Stimulated activated CD4-positive, alpha-beta T cell treated with anti-CD3 and anti-CD28 coated beads, Interleukin-15, amount 100 ng/mL, for 48 hours (primary cell): Measurements from ENCODE around the gene ENDOU.
A peak's percentile ranks its signal among the peaks of the same experiment; 100 is the strongest.

Experiments used
- DNase-seq, 2 donors: peaks; one replicate each; pipeline ENCODE4 v3.0.0-alpha.2; 2020; ENCODE audit warnings: low read depth in 2 of 2

The ENDOU gene

DNA sequence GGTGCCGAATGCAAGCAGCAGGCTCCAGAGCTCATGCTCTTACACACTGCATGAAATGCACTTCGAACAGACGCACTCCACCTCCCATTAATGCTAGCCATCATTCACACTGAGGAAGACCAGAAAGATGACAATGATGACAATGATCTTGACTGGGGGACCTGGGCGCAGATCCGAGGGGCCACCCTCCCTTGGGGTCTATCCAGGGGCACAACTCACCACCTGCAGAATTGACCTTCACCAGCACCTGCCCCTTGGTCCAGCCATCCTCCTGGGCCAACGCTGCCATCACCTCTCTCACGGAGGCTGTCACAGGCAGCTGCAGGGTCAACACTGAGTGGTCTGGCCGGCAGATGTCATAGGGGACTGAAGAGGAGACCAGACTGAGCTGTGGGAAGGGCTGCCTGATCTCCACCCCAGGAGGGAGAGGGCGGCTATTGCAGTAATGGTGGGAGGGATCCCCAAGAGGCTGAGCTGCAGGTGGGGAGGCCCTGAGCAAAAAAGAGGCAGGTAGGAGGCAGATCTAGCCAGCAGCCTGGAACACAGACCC lies 18.1 kb upstream of the ENDOU start:
- DNase-seq: no peak

DNA sequence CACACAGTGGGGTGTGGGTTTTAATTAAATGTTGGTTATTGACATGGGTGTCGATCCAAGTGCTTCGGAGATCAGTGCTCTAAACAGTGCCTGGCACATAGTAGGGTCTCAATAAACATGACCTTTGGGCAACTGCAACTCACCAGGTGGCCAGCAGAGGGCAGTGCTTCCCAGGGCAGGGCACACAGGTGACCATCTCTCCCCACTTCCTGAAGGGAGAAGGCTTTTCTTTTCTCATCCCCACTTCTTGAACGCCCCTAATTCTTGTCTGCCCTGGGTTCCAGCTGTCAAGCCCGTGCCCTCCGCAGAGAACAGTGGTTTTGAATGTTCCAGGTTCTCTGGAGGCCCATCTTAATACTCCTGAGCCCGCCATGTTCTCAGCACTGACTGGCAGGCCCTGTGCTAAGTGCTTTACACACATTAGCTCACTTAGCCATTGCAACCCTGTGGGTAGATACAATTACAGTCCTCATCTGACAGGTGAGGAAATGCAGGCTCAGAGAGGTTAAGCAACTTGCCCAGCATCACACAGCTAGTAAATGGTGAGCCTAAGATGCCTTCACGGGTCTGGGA lies 17.0 kb upstream of the ENDOU start:
- peak; percentile 40 to 72 for DNase-seq

DNA sequence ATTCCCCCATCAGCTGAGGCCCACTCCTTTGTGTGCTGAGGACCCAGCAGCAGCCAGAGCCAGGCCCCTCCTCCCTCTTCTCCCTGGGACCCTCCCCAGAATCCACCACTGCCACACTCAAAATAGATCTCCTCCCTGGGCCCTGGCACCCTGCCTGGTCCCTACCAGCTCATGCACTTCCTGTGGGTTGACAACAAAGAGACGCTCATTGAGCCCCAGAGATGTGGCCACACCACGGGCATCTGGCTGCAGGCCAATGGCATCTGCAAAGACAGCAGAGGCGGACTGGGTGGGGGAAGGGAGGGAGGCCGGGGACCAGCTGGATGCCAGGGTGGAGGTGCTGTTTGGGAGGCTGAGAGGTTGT lies 16.0 kb upstream of the ENDOU start:
- peak; percentile 33 to 43 for DNase-seq

DNA sequence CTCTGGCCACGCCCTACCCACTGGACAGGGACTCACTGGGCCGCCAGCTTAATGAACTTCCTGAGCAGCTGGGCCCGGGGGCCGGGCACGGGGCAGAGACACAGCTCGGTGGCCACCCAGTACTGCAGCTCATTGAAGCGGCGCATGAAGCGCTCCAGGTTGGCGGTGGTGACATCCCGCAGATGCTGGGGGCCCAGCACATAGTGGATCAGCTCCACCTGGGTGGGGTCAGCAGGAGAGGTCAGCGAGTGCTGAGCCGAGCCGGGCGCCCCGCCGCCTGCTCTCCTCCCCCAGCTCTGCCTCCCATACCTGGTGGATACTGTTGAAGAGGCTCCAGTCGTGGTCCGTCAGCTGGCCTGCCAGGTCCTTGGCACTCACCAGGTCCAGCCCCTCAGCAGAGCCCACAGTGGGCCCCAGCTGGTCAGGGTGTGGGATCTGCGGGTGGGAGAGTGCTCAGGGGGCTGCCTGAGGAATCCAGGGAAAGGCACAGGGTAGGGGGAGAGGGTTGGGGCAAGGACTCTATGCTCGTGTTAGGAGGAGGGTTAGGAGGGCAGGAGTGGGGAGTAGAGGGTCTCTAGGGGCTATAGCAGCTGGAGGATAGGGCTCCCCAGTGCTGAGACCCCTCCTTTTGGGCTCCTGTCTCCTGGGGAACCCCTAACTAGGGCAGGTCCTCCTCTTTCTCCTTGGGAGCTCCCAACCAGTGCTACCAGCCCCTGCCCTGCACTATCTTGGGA lies 15.5 kb upstream of the ENDOU start:
- DNase-seq: no peak

DNA sequence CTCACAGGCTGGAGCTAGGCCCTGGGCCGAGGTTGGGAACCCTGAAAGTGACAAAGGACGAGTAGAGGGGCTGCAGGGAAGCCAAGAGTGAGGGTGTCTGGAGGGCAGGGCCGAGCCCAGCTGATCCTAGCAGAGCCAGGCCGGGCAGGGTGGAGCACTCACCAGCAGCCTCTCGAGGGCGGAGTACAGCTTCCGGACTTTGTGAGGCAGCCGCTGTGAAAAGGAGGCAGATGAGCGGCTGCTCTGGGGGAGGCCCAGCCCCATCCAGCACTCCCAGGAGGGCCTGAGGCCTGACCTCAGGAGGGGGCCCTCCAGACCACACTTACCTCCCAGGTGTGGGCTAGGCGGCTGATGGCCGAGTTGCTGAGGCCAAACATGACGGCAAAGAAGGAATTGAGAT lies 14.7 kb upstream of the ENDOU start:
- DNase-seq: no peak

DNA sequence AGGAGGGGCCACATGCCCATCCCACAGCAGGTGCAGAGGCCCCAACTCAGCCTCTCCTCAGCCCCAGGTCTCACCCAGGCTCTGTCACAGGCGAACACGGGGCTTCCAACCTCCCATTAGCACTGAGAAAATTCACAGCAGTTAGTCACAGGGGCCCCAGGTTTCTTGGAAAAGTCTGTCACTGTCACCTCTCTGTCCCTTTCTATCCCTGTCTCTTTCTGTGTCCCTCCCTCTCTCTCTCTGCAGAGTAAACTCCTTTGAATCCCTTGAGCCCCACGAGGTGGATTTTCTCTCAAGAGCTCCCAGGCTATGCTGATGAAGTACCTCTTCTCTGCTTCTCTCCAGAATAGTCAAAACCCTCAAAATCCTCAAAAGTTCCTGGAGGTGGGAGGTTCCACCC lies 14.0 kb upstream of the ENDOU start:
- no peak for DNase-seq

DNA sequence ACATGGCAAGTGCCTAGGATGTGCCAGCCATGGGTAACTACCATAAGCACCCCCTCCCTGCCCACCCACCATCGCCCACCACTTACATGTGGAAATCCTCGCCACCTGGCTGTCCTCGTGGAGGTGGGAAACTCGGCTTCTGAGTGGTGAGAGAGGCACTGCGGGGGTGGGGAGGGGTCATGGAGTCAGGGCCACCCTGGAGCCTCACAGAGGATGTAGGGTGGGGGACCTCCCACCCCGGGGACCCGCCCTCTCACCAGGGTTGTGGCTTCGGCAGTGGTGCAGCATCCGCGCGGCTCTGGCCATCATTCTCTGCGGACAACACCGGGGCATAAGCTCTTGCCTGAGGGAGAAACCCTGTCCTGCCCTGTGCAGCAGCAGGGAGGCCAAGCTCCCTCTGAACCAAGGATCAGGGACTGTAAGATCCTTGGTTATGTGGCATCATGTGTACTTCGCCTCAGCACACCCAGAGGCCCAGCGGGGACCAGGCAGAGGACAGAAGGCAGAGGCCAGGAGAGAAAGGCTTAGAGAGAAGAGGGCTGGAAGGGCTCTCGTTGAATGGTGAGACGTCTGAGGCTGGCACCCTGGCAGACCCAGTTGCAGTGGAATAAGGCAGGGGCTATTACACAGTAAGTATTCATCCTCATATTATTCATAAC lies 12.8 kb upstream of the ENDOU start:
- DNase-seq: no peak

DNA sequence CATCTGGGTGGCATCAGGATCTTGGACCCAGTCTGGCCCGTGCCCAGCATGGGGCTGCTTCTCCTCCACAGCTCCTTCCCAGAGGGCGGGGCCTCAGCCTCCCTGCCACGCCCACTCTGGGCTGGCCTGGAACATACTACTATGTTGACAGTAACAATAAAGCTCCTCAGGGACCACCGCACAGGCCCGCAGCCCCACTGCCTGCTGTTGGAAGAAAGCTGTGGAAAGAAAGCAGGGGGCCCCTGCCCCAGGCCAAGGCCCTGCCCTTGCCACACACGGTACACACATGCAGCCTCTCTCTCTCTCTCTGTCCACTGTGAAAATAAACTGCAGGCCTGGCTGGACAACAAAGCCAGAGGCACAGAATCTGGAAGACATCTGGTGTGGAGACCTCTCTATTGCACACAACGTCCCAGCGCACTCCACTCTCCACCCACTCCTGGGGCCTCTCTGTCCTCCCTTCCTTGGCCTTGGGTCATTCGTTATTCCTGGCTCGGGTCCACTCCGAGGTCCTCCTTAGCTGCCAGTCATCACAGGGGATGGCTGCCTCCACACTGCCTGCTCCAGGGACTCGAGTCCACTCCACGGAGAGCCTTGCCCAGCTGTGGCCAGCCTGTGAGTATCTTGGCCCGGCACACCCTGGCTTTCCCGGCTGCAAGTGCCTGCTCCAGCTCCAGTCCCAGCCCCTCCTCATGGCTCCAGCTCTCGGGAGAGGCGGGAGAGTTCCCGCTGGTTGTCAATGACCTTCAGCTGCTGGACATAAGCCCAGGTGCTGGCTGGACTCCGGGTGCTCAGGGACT lies 11.8 kb upstream of the ENDOU start:
- DNase-seq: no peak

DNA sequence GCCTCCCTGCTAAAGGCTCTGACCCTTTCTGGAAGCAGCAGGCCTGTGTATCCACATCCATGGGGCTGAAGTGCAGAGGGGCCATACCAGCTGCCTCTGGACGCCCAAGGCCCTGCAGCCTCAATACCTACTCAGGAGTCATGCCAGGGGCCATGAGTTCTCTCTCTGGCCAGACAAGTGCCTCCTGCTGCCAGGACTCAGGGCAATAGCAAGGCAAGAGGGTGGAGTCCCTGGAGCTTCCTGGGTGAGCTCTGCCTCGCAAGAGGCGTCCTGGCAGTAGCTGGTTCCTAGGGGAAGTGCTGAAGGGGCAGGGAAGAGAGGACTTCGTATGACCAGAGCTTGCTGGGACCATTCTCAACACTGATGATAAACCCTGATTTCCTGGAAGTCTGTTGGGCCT lies 10.9 kb upstream of the ENDOU start:
- no peak for DNase-seq

DNA sequence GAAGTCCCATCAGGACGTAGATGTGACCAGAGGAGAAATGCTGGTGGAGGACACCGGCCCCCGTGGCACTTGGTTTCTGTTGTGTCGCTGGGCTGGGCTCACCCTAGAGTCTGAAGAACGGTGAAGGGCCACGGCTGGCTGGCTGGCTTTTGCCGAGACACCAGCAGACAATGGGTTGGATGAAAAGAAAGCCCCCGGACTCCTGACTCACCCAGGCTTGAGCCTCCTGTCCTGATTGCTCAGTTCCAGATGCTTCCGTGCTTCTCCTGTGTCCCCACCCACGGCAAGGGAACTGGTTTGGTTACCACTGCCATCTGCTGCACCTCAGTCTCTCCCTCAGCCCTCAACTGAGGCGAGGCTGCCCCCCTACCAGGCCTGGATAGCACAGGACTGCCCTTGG lies 10.4 kb upstream of the ENDOU start:
- DNase-seq: no peak

DNA sequence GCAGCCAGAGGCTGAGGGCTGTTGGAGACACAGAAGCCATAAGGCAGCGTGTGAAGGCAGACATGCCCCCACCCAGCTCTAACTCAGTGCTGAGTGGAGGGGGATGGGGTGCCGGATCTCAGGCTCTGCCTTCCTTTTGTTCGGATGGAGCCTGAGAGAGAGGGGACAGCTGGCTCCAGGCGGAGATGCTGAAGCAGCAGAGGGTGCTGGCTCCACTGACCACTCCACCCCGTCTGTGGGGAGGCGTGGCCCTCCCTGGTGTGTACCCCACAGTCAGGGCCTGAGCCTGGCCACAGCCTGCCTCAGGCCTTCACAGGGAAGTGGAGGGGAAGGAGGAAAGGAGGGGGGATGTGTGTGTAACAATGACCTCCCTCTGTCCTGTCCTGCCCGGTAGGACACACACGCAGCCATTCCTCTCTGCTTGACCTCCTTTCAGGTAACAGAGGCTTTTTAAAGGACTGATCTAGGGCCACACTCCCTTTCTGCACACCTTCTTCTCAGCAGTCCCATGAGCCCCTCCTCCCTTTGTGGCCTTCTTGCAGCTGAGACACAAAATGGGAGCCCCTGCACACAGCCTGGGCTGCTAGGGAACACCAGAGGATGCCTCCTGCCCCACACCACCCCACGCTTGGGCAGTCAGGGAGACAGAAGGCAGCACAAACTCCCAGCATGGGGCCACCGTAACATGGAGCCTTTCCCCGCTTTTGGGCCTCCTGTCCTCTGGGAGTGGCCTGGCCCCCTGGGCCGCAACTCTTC lies 9.6 kb upstream of the ENDOU start:
- DNase-seq: no peak

DNA sequence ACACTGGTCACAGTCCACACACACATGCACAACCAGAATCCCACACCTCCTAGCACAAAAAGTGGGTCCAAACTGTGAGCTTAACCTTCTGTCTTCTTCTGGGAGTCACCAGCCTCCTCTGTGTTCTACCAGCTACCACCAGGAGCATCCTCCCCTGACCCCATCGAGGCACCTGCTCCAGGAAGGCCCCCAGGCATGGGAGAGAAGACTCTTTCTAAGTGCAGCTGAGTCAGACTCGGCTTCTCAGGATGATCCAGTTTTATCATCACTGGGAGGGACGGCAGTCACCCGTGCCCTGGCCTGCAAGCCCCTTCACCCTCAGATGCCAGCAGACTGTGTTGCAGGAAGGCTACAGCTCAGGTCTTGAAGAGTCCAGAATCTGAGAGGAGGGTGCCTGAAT lies 7.9 kb upstream of the ENDOU start:
- no peak for DNase-seq

DNA sequence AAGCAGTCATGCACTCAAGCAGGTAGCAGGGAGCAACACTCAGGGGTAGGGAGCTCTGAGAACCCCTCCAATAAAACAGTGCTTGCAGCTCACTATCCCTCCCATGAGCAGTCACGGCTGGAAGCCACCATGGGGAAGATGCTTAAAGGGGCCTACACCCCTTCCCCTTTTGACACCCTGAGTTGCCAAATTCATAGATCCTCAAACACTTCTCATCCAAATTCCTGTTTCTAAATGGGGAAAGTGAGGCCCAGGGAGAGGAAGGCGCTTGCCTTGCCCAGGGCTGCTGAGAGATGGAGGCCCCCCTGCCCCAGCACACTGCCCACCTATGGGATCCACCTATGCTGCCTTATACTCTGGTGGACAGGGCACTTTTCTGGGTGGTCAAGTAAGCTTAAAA lies 7.2 kb upstream of the ENDOU start:
- no peak for DNase-seq

DNA sequence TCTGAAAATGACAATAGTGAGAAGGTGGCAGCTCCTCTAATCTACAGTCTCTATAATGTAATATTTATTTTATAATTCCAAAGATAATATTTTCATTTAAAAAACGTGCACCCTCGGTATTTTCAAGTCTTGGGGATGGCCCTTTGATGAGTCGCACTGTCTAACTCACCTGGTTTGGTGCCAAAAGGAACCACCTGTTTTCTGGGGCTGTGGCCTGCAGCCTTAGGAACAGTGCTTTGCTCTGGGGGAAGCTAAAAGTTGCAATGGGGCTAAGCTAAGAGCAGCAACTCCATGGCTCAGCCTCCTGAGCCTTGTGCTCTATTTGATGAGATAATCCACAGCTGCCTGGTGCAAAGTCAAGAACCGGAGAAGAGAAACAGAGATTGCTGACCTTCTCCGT lies 6.4 kb upstream of the ENDOU start:
- no peak for DNase-seq

DNA sequence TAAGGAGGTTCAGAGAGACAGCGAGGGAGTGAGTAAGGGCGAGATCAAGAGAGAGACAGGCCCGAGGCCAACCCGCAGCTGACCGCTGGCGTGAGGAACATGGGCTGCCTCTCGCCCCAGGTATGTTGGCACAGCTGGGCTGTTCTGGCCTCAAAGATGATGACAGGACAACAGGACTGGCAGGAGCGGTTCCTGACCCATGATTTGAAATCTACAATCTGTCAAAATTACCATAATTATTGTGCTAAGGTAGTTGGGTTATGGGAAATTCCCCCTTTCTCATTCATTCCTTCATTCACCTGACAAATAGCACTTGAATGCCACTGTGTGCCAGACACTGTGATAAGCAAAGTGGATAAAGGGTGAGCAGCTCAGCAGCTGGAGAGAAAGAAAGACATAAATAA lies 5.1 kb upstream of the ENDOU start:
- DNase-seq: no peak

DNA sequence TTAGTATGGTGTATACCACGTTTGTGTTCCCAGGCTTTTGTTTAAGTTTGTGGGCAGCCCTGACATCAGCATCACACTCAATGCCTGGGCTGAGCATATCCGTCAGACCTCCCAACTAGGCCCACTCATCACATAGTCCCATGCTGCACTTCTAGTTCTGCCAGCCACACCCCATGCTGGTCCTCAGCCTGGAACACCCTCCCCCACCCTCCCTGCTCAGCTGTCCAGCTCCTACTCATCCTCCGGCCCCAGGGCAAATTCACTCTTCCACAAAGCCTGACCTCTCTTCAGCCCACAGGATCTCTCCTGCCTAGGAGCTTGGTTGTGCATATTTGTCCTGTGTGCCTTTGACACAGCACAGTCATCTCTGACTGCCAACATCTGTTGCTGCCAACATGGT lies 3.9 kb upstream of the ENDOU start:
- no peak for DNase-seq

DNA sequence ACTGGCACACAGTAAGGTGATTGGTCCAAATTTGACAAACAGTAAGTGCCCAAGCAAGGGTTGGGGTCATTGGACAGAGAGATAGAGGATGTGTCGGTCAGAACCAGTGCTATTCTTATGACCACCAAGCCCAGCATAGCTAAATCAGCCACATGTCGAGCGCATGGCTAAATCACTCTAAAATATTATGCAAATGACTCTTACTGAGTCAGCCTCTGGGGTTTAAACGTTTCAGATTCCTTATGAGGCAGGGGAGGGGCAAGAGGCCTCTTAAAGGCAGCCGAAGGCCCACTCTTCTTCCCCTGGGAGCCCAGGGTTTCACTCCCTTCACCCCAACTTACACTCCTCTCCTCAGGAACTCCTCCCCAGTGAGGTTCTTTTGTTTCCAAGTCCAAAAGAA lies 603 bp upstream of the ENDOU start:
- DNase-seq: no peak

DNA sequence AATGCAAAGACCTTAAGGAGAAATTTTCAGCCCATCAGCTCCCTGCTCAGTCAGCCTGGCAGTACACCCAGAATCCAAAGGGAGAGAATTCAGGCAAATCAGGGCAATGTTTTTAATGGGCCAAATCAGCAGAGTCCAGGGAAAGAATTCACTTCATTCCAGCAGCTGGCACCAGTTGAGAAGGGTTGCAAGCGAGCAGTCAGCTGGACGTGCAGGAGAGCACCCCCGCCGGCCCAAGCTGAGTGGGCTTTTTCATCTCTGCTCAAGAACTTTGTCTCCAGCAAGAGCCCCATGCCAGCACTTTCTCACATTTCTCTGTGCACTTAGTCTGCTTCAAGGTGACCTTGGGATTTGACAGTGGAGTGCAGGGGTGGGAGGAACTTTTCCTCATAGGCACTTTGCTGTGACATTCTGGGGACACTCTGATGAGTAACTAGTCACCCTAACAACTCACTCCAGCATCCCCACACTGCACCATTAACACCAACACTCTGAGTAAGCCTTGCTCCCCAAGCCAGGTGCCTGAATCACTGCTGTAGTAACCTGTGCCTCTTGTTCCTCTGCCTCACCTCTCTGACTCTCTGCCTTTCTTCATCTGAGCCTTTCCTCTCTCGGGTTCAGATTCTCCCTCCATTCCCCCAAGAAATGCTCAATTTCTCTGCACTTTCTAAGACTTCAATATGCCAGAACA lies 2.2 kb downstream of the ENDOU start:
- DNase-seq: no peak

DNA sequence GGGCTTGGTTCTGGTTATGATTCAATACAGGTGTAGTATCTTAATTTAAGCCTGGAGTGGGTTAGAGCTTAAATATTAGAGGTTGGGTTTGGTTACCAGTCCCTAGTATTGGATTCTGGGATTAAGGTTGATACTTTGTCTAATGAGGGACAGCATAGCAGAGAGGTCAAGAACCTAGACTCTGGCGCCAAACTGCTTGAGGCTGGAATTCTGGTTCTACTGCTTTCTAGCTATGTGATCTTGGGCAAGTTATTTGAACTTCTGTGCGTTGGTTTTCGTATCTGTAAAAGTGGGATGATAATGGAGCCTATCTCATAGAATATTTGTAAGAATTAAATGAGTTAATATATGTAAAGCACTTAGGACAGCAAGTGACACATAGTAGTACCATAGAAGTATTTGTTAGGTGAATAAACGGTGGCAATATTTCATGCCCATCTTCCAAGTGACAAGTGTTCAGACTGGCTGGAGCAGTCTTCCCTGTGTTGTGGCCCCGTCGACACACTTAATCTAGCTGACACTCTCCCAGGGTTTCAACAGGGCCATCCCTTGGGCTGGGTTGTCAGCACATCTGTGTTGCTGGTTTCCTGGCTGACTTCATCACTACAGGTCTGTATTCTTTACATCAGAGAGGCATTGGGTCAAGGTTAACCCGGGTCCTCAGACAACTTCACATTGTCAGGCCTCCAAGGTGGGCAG lies 3.0 kb downstream of the ENDOU start:
- no peak for DNase-seq

DNA sequence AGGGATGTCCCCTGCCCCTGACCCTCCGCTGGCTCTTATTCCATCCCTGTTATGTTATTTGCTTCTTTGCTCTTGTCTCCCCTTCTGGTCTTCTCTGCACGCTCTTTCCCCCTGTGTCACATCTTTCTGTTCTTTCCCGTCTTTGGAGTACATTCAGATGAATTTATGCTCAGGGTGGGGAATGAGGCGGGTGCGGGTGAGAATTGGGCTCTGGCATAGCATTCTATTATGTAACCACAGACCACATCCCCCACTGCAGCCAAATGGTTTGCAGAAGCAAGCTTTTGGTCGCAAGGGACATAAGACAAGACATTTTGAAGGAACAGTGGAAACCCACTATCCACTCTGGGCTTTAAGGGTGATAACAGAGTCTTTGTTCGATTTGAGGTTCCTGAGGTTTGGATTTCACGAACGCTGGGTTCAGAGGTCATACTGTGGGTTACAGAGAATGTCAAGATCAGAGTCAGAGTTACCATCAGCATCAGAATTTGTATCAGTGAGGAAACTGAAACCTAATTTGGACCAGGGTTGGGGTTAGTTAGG lies 3.8 kb downstream of the ENDOU start:
- no peak for DNase-seq
